ENCODE data around the gene NMNAT2. TPM values are rescaled to one million over a fixed set of nuclear protein-coding genes. Genes with fewer than 3 reads are reported as not detected.

The NMNAT2 gene
- total and polyA plus RNA-seq, 2 experiments from 2014 or later, result 3.6 to 10.0 TPM

DNA sequence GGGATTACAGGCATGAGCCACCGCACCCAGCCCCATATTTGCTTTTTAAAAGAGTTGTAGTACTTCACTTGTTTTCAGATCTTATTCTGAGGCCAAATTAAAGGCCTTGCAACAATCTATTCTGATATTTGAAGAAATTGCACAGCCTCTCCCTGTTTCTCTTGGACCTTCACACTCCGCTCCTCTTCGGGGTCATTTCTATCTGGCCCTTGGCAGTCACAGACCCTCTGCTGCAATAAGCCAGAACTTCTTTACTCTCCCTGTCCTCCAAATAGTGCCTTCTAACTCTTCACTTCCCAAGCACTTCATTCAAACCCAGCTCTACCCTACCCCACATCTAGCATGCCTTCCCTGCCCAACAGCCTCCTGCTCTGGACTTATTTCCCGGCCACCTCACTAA is 121.4 kb downstream of the NMNAT2 start:
- Mint-ChIP-seq H3K4me3 (no peak overlapping the region), H3K27me3 (ENCODE audit: insufficient read depth, low read depth, poor library complexity) (peaks cover 4% of the 10 kb centered on the region), H3K27ac (no peak overlapping the region), H3K36me3 (ENCODE audit: low read depth) (no peaks in the 10 kb centered on the region), H3K4me1 (peaks cover 23% of the 10 kb centered on the region), H3K9me3 (peaks cover 4% of the 10 kb centered on the region; the same call in 1 of the 3 replicates)
- DNase-seq (ENCODE audit: low spot score), result no peak
- H3K4me1 ChIP-seq (ENCODE audit: insufficient read depth), result peaks cover 21% of the 10 kb centered on the region
- no peak overlapping the region for H3K27ac ChIP-seq (ENCODE audit: low read depth)
- no peak overlapping the region for H2AFZ ChIP-seq
- H3K79me2 ChIP-seq (replicated peaks; ENCODE audit: insufficient read depth), result no peaks in the 10 kb centered on the region
- no peak overlapping the region for H3K4me3 ChIP-seq
- H3K36me3 ChIP-seq (ENCODE audit: insufficient read depth), result no peaks in the 10 kb centered on the region
- TF ChIP-seq CREB1 (CRISPR knock-in tag; IDR thresholded peaks at IDR 0.05; ENCODE audit: low read depth) (no peak), CTCF (conservative IDR thresholded peaks at IDR 0.05; ENCODE audit: low read depth in 2 of 2) (no peak)
- no peaks in the 10 kb centered on the region for H3K27me3 ChIP-seq (ENCODE audit: insufficient read depth)
- peaks cover 6% of the 10 kb centered on the region; the same call in 1 of the 2 replicates for H3F3A ChIP-seq (replicated peaks; ENCODE audit: low read depth)
- peaks cover 4% of the 10 kb centered on the region; the same call in 1 of the 2 replicates for H3K9me2 ChIP-seq (ENCODE audit: insufficient read depth)
- ATAC-seq, result no peak
- H3K4me2 ChIP-seq, result no peak overlapping the region
- H4K20me1 ChIP-seq (replicated peaks; ENCODE audit: insufficient read depth), result no peaks in the 10 kb centered on the region

DNA sequence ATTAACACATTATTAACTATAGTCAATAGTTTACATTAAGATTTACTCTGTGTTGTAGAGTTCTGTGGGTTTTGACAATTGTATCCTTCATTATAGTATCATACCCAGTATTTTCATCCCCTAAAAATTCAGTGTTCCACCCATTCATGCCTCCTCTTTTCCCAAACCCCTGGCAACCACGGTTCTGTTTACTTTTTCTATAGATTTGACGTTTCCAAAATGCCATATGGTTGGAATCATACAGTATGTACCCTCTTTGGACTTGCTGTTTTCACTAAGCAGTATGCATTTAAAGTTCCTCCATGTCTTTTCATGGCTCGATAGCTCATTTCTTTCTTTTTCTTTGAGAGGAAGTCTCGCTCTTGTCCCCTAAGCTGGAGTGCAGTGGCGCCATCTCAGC is 122.7 kb downstream of the NMNAT2 start:
- Histone ChIP-seq H3K4me3 (no peak overlapping the region), H3K79me2 (replicated peaks; ENCODE audit: insufficient read depth) (no peaks in the 10 kb centered on the region), H3K9me2 (ENCODE audit: insufficient read depth) (no peaks in the 10 kb centered on the region; the same call in 1 of the 2 replicates), H3K36me3 (ENCODE audit: insufficient read depth) (no peaks in the 10 kb centered on the region), H3K4me2 (no peak overlapping the region), H3K4me1 (ENCODE audit: insufficient read depth) (peaks cover 29% of the 10 kb centered on the region), H3K27me3 (ENCODE audit: insufficient read depth) (no peaks in the 10 kb centered on the region), H3K27ac (ENCODE audit: low read depth) (no peak overlapping the region), H3F3A (replicated peaks; ENCODE audit: low read depth) (peaks cover 13% of the 10 kb centered on the region; the same call in 1 of the 2 replicates), H2AFZ (no peak overlapping the region), H4K20me1 (replicated peaks; ENCODE audit: insufficient read depth) (no peaks in the 10 kb centered on the region)
- ATAC-seq (no peak), DNase-seq (ENCODE audit: low spot score) (no peak)
- Mint-ChIP-seq H3K4me1 (peaks cover 30% of the 10 kb centered on the region), H3K9me3 (peaks cover 4% of the 10 kb centered on the region; the same call in 1 of the 3 replicates), H3K36me3 (ENCODE audit: low read depth) (no peaks in the 10 kb centered on the region), H3K27me3 (ENCODE audit: insufficient read depth, low read depth, poor library complexity) (peaks cover 6% of the 10 kb centered on the region), H3K27ac (no peak overlapping the region), H3K4me3 (no peak overlapping the region)
- TF ChIP-seq EZH2 (IDR thresholded peaks at IDR 0.05; ENCODE audit: low read depth, unreplicated experiment), result no peak
- TF ChIP-seq, protein P1, sequence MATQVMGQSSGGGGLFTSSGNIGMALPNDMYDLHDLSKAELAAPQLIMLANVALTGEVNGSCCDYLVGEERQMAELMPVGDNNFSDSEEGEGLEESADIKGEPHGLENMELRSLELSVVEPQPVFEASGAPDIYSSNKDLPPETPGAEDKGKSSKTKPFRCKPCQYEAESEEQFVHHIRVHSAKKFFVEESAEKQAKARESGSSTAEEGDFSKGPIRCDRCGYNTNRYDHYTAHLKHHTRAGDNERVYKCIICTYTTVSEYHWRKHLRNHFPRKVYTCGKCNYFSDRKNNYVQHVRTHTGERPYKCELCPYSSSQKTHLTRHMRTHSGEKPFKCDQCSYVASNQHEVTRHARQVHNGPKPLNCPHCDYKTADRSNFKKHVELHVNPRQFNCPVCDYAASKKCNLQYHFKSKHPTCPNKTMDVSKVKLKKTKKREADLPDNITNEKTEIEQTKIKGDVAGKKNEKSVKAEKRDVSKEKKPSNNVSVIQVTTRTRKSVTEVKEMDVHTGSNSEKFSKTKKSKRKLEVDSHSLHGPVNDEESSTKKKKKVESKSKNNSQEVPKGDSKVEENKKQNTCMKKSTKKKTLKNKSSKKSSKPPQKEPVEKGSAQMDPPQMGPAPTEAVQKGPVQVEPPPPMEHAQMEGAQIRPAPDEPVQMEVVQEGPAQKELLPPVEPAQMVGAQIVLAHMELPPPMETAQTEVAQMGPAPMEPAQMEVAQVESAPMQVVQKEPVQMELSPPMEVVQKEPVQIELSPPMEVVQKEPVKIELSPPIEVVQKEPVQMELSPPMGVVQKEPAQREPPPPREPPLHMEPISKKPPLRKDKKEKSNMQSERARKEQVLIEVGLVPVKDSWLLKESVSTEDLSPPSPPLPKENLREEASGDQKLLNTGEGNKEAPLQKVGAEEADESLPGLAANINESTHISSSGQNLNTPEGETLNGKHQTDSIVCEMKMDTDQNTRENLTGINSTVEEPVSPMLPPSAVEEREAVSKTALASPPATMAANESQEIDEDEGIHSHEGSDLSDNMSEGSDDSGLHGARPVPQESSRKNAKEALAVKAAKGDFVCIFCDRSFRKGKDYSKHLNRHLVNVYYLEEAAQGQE (IDR thresholded peaks at IDR 0.05; ENCODE audit: unreplicated experiment), result no peak
- TF ChIP-seq STAT1 (IDR thresholded peaks at IDR 0.05; ENCODE audit: unreplicated experiment), result no peak
- no peak for TF ChIP-seq EZH2phosphoT487 (IDR thresholded peaks at IDR 0.05; ENCODE audit: unreplicated experiment)
- no peak for TF ChIP-seq JUNB (IDR thresholded peaks at IDR 0.05; ENCODE audit: unreplicated experiment)
- no peak for TF ChIP-seq ZNF114 (CRISPR knock-in tag; IDR thresholded peaks at IDR 0.05)
- no peak for TF ChIP-seq POLR2AphosphoS5 (IDR thresholded peaks at IDR 0.05; ENCODE audit: low read depth)
- TF ChIP-seq ZNF331 (CRISPR knock-in tag; IDR thresholded peaks at IDR 0.05; ENCODE audit: low read depth), result no peak
- no peak for TF ChIP-seq NANOG (IDR thresholded peaks at IDR 0.05; ENCODE audit: borderline replicate concordance)
- TF ChIP-seq CREB1 (CRISPR knock-in tag; IDR thresholded peaks at IDR 0.05; ENCODE audit: low read depth), result no peak
